GM12892 (cell line): ENCODE measurements around the gene ELANE.

Experiments
- DNase-seq: peaks from one replicate; pipeline ENCODE4 v3.0.0; 2011; ENCODE audit not compliant: insufficient read length
- FAIRE-seq: peaks from 2 replicates; lab custom pipeline; 2011; peaks lifted over from hg19 to GRCh38; lab: Jason Lieb, UNC
- POLR2A ChIP-seq: IDR thresholded peaks from 2 replicates; pipeline ENCODE4 v1.6.1; 2011; ENCODE audit warnings: low read depth, low read length, control low read depth
- POLR2AphosphoS5 ChIP-seq: IDR thresholded peaks from 2 replicates; pipeline ENCODE4 v1.6.1; 2011; ENCODE audit warnings: low read depth, low read length, control low read depth
- TAF1 ChIP-seq: IDR thresholded peaks from 2 replicates; pipeline ENCODE4 v1.6.1; 2011; ENCODE audit warnings: low read depth, mild to moderate bottlenecking, control low read depth, low read length, borderline replicate concordance

ELANE gene

DNA sequence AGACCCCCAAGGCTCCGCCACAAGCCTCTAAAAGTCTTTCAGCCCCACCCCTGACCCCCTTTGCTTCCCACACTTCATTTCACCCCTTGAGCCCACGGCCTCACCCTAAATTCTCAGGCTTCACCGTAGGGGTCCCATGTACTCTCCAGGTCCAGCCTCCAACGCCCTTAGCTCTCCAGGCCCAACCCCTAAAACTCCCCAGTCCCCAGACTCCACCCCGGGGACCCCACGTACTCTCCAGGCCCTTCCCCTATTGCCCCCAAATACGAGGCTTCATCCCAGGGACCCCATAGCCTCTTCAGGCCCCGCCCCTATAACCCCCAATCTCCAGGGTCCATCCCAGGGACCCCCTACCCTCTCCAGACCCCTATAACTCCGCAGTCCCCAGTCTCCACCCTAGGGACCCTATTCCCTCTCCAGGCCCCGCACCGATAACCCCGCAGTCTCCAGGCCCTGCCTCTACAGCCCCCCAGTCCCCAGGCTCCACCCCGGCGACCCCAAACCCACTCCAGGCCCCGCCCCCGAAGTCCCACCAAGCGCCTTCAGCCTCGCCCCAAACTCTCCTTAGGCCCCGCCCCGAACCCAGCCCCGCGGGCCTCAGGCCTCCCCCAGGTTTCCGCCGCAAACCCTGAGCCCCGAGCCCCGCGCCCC is 40.3 kb downstream of the ELANE start:
- FAIRE-seq (no peak), DNase-seq (no peak)
- no peak for TF ChIP-seq TAF1
- TF ChIP-seq POLR2AphosphoS5 = no peak
- no peak for TF ChIP-seq POLR2A

DNA sequence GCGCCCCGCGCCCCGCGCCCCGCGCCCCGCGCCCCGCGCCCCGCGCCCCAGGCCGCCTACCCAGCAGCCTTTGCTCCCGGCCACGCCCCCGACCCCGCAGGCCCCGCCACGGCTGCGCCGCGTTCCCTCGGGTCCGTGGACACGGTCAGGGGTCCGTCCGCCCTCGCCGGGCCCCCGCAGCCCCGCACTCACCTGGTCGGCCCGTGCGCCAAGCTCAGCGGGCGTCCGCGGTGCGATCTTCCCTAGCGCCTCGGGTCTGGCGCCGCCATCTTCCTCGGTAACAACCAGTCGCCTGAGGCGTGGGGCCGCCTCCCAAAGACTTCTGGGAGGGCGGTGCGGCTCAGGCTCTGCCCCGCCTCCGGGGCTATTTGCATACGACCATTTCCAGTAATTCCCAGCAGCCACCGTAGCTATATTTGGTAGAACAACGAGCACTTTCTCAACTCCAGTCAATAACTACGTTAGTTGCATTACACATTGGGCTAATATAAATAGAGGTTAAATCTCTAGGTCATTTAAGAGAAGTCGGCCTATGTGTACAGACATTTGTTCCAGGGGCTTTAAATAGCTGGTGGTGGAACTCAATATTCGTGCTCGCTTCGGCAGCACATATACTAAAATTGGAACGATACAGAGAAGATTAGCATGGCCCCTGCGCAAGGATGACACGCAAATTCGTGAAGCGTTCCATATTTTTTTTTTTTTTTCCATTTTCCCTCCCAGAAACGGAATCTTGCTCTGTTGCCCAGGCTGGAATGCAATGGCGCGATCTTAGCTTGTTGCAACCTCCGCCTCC is 41.0 kb downstream of the ELANE start, which contains the start of the genes MED16 and RNU6-9:
Gene MED16 (minus strand): TSS at position 294 of the 796 bp plus-strand sequence. CDS start 2,056 bp downstream, outside the sequence.
Gene RNU6-9 (plus strand): TSS at position 591 of the 796 bp plus-strand sequence.
- FAIRE-seq (peak; percentile 99), DNase-seq (peak; percentile 99)
- TF ChIP-seq POLR2A = peak; percentile 41; the same call in 1 of the 2 replicates
- no peak for TF ChIP-seq TAF1
- 0 out of 2 replicates have a peak, but pooled peaks have one; percentile 50 for TF ChIP-seq POLR2AphosphoS5

DNA sequence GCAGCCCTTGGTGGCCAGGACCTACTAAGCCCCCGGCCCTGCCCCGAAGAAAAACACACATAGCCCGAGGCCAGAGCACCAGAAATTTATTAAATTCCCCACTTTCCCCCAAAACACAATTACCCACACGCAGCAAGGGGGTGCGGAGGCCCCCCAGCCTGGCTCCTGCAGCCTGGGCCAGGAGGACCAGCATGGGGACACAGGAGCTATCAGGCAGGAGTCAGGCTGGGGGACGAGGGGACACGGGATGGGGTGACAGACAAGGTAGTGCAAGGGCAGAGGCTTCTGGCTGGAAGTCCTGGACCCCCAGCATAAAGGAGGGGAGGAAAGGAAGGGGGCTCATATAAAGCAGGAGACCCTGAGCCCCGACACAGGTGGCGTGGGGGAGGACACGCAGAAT is 44.3 kb downstream of the ELANE start:
- FAIRE-seq (no peak), DNase-seq (no peak)
- TF ChIP-seq TAF1 (no peak), POLR2A (no peak), POLR2AphosphoS5 (no peak)

DNA sequence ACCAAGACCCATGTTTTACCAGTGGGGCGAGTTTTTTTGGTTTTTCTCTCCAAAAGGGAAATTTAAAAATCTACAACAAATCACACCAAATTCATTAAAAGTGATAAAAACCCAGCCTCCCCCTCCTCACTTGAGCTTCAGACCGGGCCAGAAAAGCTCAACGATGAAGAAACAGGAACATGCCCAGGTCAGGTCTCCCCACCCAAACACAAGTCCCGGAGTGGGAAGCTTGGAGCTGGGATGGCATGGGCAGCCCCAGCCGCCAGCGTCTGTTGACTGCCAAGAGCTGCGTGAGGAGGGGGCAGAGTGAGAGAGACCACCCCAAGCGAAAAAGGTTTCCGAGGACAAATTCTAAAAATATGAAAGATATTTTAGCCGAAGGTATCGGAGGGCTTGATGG is 44.9 kb downstream of the ELANE start:
- DNase-seq (no peak), FAIRE-seq (no peak)
- TF ChIP-seq POLR2A (no peak), POLR2AphosphoS5 (no peak)

DNA sequence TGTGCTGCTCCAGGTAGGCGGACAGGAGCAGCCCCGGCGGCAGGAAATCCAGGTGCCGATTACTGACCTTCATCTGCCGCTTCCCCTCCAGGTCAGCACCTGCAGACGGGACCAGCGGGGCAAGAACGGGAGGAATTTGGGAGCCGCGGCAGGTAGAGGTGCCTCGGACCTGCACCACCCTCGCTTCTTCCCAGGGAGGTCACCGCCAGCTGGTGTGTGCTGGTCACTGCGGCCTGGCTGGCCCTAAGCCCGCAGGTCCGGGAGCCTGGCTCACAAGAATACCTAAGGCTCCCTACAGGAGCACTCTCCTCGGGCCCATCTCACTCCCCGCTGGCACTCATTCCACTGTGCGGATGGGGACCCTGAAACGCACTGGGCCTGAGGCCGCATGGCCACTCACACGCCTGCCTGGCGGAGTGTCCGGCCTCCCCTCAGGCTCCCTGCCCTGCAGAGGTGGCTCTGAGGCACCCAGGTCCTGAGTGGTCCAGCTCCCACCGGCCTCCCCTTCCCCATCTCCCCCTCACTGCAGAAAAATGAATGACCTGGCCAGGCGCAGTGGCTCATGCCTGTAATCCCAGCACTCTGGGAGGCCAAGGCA is 45.4 kb downstream of the ELANE start:
- TF ChIP-seq TAF1 = no peak
- DNase-seq (no peak), FAIRE-seq (no peak)

DNA sequence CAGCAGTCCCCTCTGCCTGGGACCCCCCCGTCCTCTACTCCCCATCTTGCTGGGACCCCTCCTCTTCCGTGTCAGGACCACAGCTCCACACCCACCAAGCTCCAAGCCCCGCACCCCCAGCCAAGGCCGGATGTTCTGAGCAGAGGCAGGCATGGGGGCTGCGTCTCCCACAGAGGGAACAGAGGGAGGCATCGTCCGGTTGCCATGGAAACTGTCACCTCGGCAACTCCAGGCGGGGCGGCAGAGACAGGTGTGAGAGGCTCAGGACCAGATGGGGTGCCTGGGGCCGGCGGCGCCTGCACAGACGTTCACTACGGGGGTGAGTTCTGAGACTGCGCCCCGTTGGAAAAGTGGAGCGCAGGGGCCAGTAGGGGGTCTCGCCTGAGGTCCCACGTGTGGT is 46.6 kb downstream of the ELANE start:
- DNase-seq = peak; percentile 72
- no peak for FAIRE-seq
- TF ChIP-seq TAF1 = no peak
- TF ChIP-seq POLR2A = no peak
- TF ChIP-seq POLR2AphosphoS5 = no peak

DNA sequence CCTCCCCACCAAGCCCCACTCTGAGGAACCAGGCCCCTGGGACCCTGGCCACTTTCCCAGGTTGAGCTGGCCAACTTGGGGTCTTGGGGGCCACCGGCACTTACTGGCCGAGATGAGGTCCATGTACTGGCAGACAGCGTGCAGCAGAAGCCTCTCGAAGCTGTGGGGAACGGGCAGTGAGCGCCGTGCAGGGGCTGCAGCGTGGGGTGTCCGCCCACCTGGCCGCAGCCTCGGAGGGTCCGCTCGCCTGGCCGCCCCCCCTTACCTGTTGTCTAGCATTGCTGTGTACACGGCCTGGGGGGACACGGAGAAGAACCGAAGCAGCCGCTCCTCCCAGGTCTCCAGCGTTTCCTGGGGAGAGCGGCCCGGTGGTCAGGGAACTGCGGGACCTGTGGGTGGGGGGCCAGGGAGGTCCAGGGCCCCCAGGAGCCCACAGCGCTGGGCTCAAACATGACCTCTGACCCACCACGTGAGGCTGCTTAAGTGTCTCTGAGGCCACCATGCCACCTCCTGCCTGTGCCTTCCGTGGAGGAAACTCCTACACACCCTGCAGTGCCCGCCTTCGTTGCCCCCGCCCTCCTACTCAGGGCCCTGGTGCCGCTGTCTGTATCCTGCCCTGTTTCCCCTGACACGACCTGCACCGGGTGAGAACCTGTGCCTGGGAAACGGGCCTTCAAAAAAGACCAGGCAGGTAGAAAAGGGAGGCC is 47.4 kb downstream of the ELANE start:
- DNase-seq (no peak), FAIRE-seq (no peak)
- TF ChIP-seq POLR2AphosphoS5 (no peak), TAF1 (no peak), POLR2A (no peak)

DNA sequence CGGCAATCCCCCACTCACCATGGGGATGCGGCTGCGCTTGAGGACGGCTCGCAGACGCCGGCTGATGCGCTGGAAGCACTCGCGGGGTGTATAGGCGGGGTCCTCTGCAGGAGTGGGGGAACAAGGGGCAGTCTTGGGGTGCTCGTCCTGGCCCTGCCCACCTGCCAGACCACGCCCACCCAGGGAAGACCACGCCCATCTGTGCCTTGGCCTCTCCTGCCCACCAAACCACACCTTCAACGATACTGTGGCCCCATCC is 47.9 kb downstream of the ELANE start:
- FAIRE-seq (no peak), DNase-seq (no peak)
- TF ChIP-seq POLR2AphosphoS5 = no peak
- no peak for TF ChIP-seq POLR2A
- TF ChIP-seq TAF1 = no peak

DNA sequence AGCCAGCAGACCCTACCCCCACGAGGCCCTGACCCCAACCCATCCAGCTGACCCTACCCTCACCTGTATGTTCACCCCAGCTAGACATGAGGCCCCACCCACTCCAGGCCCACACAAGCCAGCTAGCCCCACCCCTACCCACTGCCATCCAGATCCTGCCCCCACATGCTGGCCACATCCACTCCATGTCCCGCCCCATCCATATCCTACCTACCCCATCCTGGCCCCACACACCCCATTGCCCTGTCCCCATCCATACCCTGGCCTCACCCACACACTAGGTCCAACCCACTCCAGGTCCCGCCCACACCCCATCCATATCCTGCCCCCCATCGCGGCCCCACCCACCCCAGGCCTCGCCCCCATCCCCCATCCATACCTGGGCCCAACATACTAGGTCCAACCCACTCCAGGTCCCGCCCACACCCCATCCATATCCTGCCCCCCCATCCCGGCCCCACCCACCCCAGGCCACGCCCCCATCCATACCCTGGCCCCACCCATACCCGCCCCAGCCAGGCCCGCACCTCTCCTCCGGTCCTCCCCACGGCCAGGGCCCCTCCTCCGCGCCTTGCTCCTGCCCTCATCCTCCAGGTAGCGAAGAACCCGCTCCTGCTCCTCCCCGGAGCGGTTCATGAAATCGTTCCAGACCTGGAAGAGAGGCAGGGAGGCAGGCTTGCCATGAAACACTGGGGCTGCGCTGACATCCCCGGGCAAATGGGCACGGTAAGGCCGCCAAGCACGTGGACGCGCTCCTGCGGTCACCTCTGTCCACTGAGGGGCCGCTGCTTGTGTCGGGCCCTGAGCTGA is 48.4 kb downstream of the ELANE start:
- no peak for DNase-seq
- TF ChIP-seq POLR2A (no peak), POLR2AphosphoS5 (no peak), TAF1 (no peak)
- no peak for FAIRE-seq

DNA sequence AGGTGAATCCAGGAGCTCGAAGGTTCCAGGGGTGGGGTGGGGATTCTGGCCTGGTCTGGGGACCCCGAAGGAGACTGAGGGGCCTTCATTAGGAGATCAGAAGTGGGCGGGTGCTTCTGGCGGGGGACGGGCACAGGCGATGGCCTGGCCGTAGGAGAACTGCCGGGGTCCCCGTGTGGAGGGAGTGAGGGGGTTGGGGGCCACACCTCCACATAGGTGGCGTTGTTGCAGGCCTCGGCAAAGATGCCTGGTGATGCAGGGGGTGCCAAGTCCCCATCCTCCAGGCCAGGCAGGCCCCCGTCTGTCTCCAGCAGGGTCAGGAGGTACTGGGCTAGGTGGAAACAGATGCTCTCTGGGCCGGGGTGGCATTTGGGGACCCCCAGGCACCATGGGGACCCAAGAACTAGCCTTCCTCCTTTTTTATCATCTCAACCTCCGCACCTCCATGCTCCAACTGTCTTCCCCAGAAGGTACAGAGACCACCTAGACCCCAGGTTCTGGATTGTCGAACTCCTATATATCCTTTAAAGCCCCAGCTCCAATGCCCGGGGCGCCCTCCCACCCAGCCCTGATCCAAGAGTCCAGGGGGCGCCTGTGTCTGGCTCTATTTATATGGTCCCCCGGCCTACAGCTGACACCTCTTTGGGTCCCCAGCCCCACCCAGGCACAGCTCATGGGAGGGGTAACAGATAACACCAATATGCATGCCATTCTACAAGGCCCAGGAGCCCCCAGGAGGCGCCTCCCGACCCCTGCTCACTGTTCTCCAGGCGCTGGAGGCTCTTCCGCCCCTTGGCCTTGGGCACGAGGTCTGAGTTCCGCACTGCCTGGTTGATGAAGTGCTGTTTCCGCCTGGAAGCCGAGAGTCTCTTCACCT is 49.4 kb downstream of the ELANE start:
- FAIRE-seq = no peak
- TF ChIP-seq POLR2AphosphoS5 = no peak
- no peak for TF ChIP-seq TAF1
- no peak for TF ChIP-seq POLR2A
- no peak for DNase-seq

DNA sequence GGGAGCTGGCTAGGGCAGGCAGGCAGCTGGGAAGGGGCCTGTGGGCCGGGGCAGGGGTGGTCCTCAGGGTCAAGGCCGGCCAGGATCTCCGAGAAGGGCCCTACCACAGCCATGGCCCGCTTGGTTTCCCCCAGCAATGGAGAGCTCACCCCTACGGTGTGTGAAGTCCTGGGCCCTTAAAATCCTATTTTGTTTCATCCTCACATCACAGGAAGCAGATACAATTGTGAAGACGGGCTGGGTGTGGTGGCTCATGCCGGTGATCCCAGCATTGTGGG is 49.9 kb downstream of the ELANE start:
- FAIRE-seq (no peak), DNase-seq (no peak)
- TF ChIP-seq POLR2A (no peak), POLR2AphosphoS5 (no peak), TAF1 (no peak)
